ENCODE data around the gene TAGAP. TPM values are rescaled to one million over a fixed set of nuclear protein-coding genes. Genes with fewer than 3 reads are reported as not detected.

TAGAP gene, protein sequence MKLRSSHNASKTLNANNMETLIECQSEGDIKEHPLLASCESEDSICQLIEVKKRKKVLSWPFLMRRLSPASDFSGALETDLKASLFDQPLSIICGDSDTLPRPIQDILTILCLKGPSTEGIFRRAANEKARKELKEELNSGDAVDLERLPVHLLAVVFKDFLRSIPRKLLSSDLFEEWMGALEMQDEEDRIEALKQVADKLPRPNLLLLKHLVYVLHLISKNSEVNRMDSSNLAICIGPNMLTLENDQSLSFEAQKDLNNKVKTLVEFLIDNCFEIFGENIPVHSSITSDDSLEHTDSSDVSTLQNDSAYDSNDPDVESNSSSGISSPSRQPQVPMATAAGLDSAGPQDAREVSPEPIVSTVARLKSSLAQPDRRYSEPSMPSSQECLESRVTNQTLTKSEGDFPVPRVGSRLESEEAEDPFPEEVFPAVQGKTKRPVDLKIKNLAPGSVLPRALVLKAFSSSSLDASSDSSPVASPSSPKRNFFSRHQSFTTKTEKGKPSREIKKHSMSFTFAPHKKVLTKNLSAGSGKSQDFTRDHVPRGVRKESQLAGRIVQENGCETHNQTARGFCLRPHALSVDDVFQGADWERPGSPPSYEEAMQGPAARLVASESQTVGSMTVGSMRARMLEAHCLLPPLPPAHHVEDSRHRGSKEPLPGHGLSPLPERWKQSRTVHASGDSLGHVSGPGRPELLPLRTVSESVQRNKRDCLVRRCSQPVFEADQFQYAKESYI
- not detected in 2 replicates for total RNA-seq

DNA sequence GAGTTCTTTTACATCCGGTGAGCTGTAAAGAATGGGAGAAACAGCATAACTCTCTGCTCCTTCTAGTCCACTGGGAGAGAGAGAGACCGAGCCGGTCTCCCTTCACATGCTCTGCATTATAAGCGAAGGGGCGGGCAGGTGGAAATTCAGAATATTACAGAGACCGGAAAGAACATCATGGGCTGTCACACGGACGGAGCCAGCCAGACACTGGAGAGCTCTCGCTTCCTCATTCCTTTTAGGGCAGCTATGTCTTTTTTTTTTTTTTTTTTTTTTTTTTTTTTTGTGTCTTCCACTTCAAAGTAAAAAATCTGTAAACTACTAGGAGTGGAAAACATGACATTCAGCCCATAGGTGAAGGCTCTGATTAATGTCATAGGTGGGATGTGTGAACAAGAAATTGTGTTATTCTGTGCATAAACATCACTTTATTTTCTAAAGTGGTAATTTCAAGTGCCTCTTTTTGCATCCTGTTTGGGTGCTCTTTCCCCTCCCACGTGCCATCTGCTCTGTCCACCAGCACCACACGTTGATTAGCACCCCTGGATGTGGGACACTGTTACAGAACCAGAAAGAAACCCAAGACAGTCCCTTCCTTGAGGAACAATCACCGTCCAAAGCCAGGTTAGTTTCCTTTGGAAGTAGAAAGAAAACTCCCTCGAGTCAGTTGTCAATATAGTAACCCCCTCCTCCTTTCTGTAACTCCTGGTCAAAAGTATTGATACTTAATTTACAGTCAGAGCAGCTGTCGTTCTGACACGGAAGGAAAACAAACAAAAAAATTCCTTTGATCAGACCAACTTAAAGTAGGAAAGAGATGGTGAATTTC lies at the start of gene TAGAP:
TAGAP (minus strand) TSS at position 93 of the 829 bp plus-strand sequence. CDS start 845 bp downstream, outside the sequence.

DNA sequence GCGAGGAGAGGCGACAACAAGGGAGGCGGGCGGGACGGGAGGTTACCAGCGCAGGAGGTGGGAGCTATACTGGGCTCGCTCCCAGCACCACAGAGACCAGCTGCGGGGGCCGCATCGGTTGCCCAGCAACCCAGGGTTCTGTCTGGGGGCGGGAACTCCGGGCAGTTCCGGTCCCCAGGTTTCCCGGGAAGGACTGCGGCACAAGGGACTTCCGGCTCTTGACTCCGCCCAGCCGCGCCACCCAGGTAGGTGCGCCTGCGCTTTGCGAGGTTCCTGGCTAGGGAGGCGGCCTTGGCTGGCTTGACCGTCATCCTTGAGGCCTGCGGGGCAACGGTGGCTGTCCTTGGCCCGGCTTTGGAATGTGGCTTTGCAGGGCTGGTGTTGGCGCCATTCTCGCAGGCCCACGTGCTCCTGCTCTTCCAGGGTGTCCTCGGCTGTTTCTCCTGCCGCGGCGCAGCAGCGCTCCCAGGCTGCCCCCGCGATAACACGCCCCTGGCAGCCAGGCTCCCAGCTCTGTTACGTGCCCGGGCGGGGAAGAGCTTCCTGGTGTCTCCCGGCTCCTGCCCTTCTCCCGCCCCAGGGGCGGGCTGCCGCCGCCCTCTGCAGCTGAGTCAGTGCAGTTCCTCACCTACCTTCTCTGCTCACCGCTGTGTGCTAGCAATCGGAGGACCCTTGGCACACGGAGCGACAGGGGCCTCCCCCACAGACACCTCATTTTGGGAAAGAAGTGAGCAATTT lies 45.0 kb downstream of the TAGAP start, which contains the start of gene RSPH3:
RSPH3 (minus strand) TSS at position 537 of the 738 bp plus-strand sequence. CDS start 652 bp downstream, outside the sequence.

Other genes with a start within 250 kb of the TAGAP start
- 161 and 176 TPM in 2 replicates for gene EZR, start 225.6 kb downstream of the TAGAP start, total RNA-seq
- 2.9 and 8.2 TPM in 2 replicates for gene RSPH3, start 44.8 kb downstream of the TAGAP start, total RNA-seq
- gene FNDC1, start 124.4 kb upstream of the TAGAP start, total RNA-seq, result 0.16 and 0.38 TPM in 2 replicates